Hepatocyte (in vitro differentiated cells): Measurements from ENCODE around the gene EFNA4. TPM values are rescaled to one million over a fixed set of nuclear protein-coding genes. Genes with fewer than 3 reads are reported as not detected.

Source experiments
- DNase-seq: peaks from one replicate; pipeline ENCODE4 v3.0.0-alpha.2; 2016; ENCODE audit warnings: low spot score
- H2AFZ ChIP-seq: fragments of 200-600 bp; sonication (generic); 2 replicates; pipeline ENCODE4 v1.6.0; 2016; ENCODE audit warnings: antibody characterized with exemption, mild to moderate bottlenecking
- H3K27ac ChIP-seq: fragments of 200-600 bp; sonication (generic); 2 replicates; pipeline ENCODE4 v1.5.1; 2016; ENCODE audit warnings: mild to moderate bottlenecking
- H3K27me3 ChIP-seq: fragments of 200-600 bp; sonication (generic); 2 replicates; pipeline ENCODE4 v1.6.1; 2016
- H3K36me3 ChIP-seq: fragments of 200-600 bp; sonication (generic); replicated peaks from 2 replicates; pipeline ENCODE4 v1.5.1; 2016; ENCODE audit warnings: low read depth; ENCODE audit not compliant: insufficient read depth
- H3K4me1 ChIP-seq: fragments of 200-600 bp; sonication (generic); 2 replicates; pipeline ENCODE4 v1.5.1; 2016; ENCODE audit warnings: mild to moderate bottlenecking, moderate library complexity; ENCODE audit not compliant: insufficient read depth
- H3K4me2 ChIP-seq: fragments of 200-600 bp; sonication (generic); 2 replicates; pipeline ENCODE4 v1.6.0; 2016
- H3K4me3 ChIP-seq: fragments of 200-600 bp; sonication (generic); 2 replicates; pipeline ENCODE4 v1.5.1; 2016; ENCODE audit warnings: mild to moderate bottlenecking
- H3K79me2 ChIP-seq: fragments of 200-600 bp; sonication (generic); 2 replicates; pipeline ENCODE4 v1.6.0; 2017; ENCODE audit warnings: mild to moderate bottlenecking
- H3K9me2 ChIP-seq: fragments of 200-600 bp; sonication (generic); replicated peaks from 2 replicates; pipeline ENCODE4 v1.6.0; 2017; ENCODE audit warnings: mild to moderate bottlenecking; ENCODE audit not compliant: insufficient read depth
- H3K9me3 ChIP-seq: fragments of 200-600 bp; sonication (generic); 2 replicates; pipeline ENCODE4 v1.5.1; 2016; ENCODE audit warnings: low read depth, mild to moderate bottlenecking
- H4K20me1 ChIP-seq: fragments of 200-600 bp; sonication (generic); 2 replicates; pipeline ENCODE4 v1.6.0; 2016; ENCODE audit warnings: mild to moderate bottlenecking; ENCODE audit not compliant: insufficient read depth, poor library complexity, severe bottlenecking
- EZH2 ChIP-seq: fragments of 200-600 bp; sonication (generic); IDR thresholded peaks from 2 replicates; pipeline ENCODE4 v1.6.1; 2016; ENCODE audit warnings: antibody characterized with exemption, mild to moderate bottlenecking, borderline replicate concordance
- EZH2phosphoT487 ChIP-seq: fragments of 200-600 bp; sonication (generic); IDR thresholded peaks from one replicate; pipeline ENCODE4 v1.6.1; 2018; ENCODE audit warnings: antibody characterized with exemption, mild to moderate bottlenecking, low read depth, moderate library complexity; ENCODE audit not compliant: unreplicated experiment, severe bottlenecking
- WGBS: methylation state at CpG from one replicate; pipeline ENCODE4 v1.1.6; 2016; ENCODE audit warnings: low lambda C conversion rate; ENCODE audit errors: missing lambda C conversion rate; 5-methylcytosine and 5-hydroxymethylcytosine counted together
- polyA plus RNA-seq: library from polyadenylated mRNA; unstranded; fragments of >200 nt; fragmentation: Nextera tagmentation; extraction: Ambion mirVana; gene quantifications from 2 replicates; pipeline ENCODE4 v1.2.1, GENCODE V29; 2016
- total RNA-seq: library from RNA; depleted of rRNA; stranded (reverse); fragments of >200 nt; gene quantifications from 2 replicates; pipeline ENCODE4 v1.2.3, GENCODE V29; 2014
- TF ChIP-seq, protein P1 (sequence below): fragments of 200-600 bp; sonication (generic); IDR thresholded peaks from 2 replicates; pipeline ENCODE4 v1.5.1; 2016; ENCODE audit warnings: antibody characterized with exemption, mild to moderate bottlenecking; ENCODE audit not compliant: poor library complexity

Gene EFNA4
- total and polyA plus RNA-seq, 2 experiments from 2014 or later, result 18.1 to 20.5 TPM

DNA sequence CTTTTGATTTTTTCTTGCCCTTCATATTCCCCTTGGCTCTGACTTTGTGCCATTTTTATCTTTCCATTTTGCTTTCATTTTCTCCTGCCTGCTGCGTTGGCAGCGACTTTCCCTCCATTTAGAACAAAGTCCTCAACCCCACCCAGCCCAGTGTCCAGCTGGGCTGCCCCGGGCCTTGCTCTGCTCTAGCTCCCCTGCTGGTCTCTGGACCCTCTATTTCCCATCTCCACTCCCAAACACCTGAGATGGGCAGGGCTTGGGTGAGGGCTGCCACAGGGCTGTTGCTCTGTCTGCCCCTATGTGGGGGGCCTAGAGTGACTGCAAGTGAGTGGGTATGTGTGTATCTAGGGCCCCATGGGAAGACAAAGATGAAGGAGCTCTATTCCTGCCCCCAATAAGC lies 19.7 kb upstream of the EFNA4 start:
- no peak for DNase-seq
- H3K27ac ChIP-seq, result peak overlapping the region; percentile 26

DNA sequence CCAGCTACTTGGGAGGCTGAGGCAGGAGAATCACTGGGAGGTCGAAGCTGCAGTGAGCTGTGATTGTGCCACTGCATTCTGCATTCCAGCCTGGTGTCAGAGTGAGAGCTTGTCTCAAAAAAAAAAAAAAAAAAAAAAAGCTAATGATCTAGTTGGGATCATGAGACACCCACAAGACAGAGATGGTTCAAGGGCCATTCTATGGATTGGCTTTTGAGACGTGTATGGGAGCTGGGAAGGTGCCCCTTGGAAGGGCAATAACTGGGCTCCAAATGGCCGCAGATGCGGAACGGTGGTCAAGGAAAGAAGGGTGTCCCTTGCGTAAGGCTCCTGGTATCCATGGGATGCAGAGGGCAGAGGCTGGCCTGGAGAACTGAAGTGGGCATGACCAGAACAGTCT lies 19.2 kb upstream of the EFNA4 start:
- 96% methylated on average over 6 of the region's 6 CpGs for WGBS
- DNase-seq, result no peak
- H3K4me2 ChIP-seq, result no peak overlapping the region

More for the DNA sequence above, 19.7 kb upstream of the EFNA4 start:
- Histone ChIP-seq H3K4me2 (no peak overlapping the region), H3K4me1 (peaks cover 3% of the 10 kb centered on the region), H3K9me2 (no peaks in the 10 kb centered on the region), H3K79me2 (no peaks in the 10 kb centered on the region), H3K9me3 (no peaks in the 10 kb centered on the region), H3K27me3 (no peaks in the 10 kb centered on the region), H2AFZ (no peak overlapping the region), H4K20me1 (no peaks in the 10 kb centered on the region), H3K36me3 (no peaks in the 10 kb centered on the region), H3K4me3 (no peak overlapping the region)
- 76% methylated on average over 3 of the region's 3 CpGs for WGBS
- no peak for TF ChIP-seq EZH2phosphoT487

DNA sequence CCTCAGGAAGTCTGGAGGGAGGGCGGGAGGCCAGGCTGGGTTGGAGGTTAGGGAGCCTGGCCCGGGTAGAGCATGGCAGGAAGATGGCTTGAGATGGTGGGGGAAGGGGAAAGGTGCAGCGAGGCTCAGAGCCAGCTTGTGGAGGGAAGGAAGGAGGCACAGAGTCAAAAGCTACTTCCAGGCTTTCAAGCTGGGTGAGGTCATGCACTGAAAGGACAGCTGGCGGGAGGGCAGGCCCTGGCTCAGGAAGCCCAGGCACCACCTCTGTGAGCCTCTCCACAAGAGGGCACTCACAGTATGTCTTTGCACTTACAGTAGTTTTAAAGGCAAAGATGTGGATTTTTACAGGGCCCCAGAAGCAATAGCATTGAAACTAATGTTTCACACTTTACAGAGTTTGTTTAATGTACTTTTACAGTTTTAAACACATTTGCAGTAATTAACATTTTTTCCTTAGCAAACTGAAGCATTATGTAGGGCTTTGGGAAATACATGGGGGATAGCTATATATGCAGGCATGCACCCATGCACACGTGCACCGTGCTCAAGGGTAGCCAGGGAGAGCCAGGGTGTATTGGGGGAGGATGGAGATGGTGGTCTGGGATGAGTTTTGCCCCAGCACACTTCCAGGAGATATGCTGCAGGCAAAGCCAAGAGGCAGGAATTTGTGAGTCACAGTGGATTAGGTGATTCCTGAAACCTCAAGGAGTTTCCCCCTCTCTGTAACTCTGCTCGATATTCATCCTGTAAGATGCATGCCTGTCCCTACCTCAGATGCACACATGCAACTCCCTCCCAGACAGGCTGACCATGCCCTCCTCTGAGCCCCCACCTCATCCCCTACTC lies 18.5 kb upstream of the EFNA4 start:
- H3K27me3 ChIP-seq, result no peaks in the 10 kb centered on the region
- no peaks in the 10 kb centered on the region for H3K9me2 ChIP-seq
- WGBS, result 70% methylated on average over 7 of the region's 7 CpGs
- TF ChIP-seq, protein P1, sequence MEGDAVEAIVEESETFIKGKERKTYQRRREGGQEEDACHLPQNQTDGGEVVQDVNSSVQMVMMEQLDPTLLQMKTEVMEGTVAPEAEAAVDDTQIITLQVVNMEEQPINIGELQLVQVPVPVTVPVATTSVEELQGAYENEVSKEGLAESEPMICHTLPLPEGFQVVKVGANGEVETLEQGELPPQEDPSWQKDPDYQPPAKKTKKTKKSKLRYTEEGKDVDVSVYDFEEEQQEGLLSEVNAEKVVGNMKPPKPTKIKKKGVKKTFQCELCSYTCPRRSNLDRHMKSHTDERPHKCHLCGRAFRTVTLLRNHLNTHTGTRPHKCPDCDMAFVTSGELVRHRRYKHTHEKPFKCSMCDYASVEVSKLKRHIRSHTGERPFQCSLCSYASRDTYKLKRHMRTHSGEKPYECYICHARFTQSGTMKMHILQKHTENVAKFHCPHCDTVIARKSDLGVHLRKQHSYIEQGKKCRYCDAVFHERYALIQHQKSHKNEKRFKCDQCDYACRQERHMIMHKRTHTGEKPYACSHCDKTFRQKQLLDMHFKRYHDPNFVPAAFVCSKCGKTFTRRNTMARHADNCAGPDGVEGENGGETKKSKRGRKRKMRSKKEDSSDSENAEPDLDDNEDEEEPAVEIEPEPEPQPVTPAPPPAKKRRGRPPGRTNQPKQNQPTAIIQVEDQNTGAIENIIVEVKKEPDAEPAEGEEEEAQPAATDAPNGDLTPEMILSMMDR, result peak; percentile 66
- no peak for TF ChIP-seq EZH2
- H3K4me3 ChIP-seq, result no peak overlapping the region
- no peaks in the 10 kb centered on the region for H3K9me3 ChIP-seq
- no peak overlapping the region for H3K4me2 ChIP-seq
- no peak overlapping the region for H2AFZ ChIP-seq
- no peaks in the 10 kb centered on the region for H4K20me1 ChIP-seq
- peaks cover 7% of the 10 kb centered on the region for H3K4me1 ChIP-seq
- H3K79me2 ChIP-seq, result no peaks in the 10 kb centered on the region
- H3K27ac ChIP-seq, result peak overlapping the region; percentile 27
- peak; percentile 87 for DNase-seq
- H3K36me3 ChIP-seq, result no peaks in the 10 kb centered on the region

More for the DNA sequence above, 19.2 kb upstream of the EFNA4 start:
- H3K9me3 ChIP-seq, result no peaks in the 10 kb centered on the region
- no peaks in the 10 kb centered on the region for H3K79me2 ChIP-seq
- H3K9me2 ChIP-seq, result no peaks in the 10 kb centered on the region
- no peak overlapping the region for H2AFZ ChIP-seq
- peaks cover under 1% of the 10 kb centered on the region for H3K4me1 ChIP-seq
- no peaks in the 10 kb centered on the region for H3K27me3 ChIP-seq
- TF ChIP-seq EZH2, result no peak
- no peak for TF ChIP-seq EZH2phosphoT487
- TF ChIP-seq, protein P1, result no peak
- no peak overlapping the region for H3K4me3 ChIP-seq
- no peaks in the 10 kb centered on the region for H3K36me3 ChIP-seq
- H4K20me1 ChIP-seq, result no peaks in the 10 kb centered on the region
- peak overlapping the region; percentile 27 for H3K27ac ChIP-seq
